NB4 (cell line): ENCODE data around the gene TRABD2B.

ENCODE experiments used
- DNase-seq: peaks from one replicate; pipeline ENCODE4 v3.0.0; 2010; ENCODE audit warnings: low read depth
- H3K4me3 ChIP-seq: one replicate; pipeline ENCODE4 v1.5.1; 2011; ENCODE audit warnings: mild to moderate bottlenecking, low read depth, low read length, moderate library complexity
- CTCF ChIP-seq: IDR thresholded peaks from one replicate; pipeline ENCODE4 v1.5.1; 2012; ENCODE audit warnings: low read depth, low read length
- MAX ChIP-seq: IDR thresholded peaks from 2 replicates; pipeline ENCODE4 v1.6.1; 2011; ENCODE audit warnings: low read depth, low read length
- MYC ChIP-seq: IDR thresholded peaks from 2 replicates; pipeline ENCODE4 v1.6.1; 2011; ENCODE audit warnings: low read depth, low read length
- POLR2A ChIP-seq: IDR thresholded peaks from 2 replicates; pipeline ENCODE4 v1.6.1; 2011; ENCODE audit warnings: mild to moderate bottlenecking; ENCODE audit not compliant: insufficient read length; ENCODE audit errors: extremely low read depth

The TRABD2B gene

GRCh38 chr1:47981667-47982350 lies 15.4 kb downstream of the TRABD2B start:
- DNase-seq = no peak
- H3K4me3 ChIP-seq = no peak overlapping the region
- TF ChIP-seq MYC (no peak), MAX (no peak), POLR2A (no peak), CTCF (no peak)

GRCh38 chr1:47980501-47980900 lies 16.7 kb downstream of the TRABD2B start:
- DNase-seq = no peak
- no peak for TF ChIP-seq MAX
- TF ChIP-seq CTCF = no peak
- no peak for TF ChIP-seq MYC
- no peak for TF ChIP-seq POLR2A
- H3K4me3 ChIP-seq = no peak overlapping the region

- no peak for TF ChIP-seq MYC
- TF ChIP-seq POLR2A = no peak
- TF ChIP-seq MAX = no peak
- no peak for TF ChIP-seq CTCF
- no peak for DNase-seq
- H3K4me3 ChIP-seq = no peak overlapping the region
These were observed 17.5 kb downstream of the TRABD2B start for GRCh38 chr1:47979724-47980123.

GRCh38 chr1:47978486-47978885 lies 18.7 kb downstream of the TRABD2B start:
- DNase-seq = no peak
- no peak overlapping the region for H3K4me3 ChIP-seq
- TF ChIP-seq POLR2A = no peak
- TF ChIP-seq CTCF = no peak
- TF ChIP-seq MAX = no peak
- TF ChIP-seq MYC = no peak

GRCh38 chr1:47976728-47977127 lies 20.5 kb downstream of the TRABD2B start:
- TF ChIP-seq MYC (no peak), CTCF (no peak), POLR2A (no peak), MAX (no peak)
- no peak for DNase-seq

GRCh38 chr1:47976267-47976666 lies 20.9 kb downstream of the TRABD2B start:
- TF ChIP-seq POLR2A (no peak), MYC (no peak), MAX (no peak), CTCF (no peak)
- DNase-seq = no peak

More at GRCh38 chr1:47976728-47977127, 20.5 kb downstream of the TRABD2B start:
- H3K4me3 ChIP-seq = no peak overlapping the region

More at GRCh38 chr1:47976267-47976666, 20.9 kb downstream of the TRABD2B start:
- H3K4me3 ChIP-seq = no peak overlapping the region
